Stimulated activated CD4-positive, alpha-beta T cell treated with anti-CD3 and anti-CD28 coated beads, Interleukin-4, amount 100 ng/mL, for 4 hours (primary cell): ENCODE measurements around the gene WDPCP.
"Not testable (repeated sequence)": the region's sequence is repeated elsewhere in the genome, so short reads cannot be mapped to it uniquely, and the experiment has no call there.

Experiments used
- DNase-seq, 2 experiments: peaks; one replicate each; pipeline ENCODE4 v3.0.0-alpha.2; 2020

WDPCP gene

DNA sequence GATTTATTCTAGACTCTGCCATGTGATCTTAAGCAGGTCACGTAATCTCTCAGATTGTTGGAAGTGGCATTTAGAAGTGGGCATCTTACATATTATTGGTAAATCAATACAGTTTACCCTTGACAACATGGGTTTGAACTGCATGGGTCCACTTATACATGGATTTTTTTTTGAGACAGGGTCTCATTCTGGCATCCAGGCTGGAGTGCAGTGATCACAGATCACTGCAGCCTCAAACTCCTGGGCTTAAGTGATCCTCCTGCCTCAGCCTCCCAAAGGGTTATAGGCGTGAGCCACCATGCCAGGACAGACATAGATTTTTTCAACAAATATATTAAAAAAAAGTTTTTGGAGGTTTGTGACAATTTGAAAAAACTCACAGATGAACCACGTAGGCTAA is 393.0 kb downstream of the WDPCP start:
- no peak for DNase-seq

DNA sequence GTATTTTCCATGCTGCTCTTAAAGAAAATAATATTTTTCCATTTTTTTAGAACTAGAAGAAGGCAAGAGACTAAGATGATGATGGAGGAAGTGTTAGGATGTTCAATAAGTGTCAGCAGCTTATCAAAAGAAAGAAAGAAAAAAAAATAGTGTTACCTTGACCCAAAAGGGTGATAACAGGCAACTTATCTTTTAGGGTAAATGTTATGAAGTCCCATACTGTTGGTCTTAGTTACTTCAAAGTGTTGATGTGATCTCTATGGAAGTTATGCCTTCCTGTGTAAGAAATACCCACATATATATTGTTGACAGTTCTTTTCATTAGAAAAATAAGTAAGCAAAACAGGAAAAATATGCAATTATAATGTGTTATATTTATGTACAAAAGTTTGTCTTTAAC is 394.1 kb downstream of the WDPCP start:
- DNase-seq, result no peak

DNA sequence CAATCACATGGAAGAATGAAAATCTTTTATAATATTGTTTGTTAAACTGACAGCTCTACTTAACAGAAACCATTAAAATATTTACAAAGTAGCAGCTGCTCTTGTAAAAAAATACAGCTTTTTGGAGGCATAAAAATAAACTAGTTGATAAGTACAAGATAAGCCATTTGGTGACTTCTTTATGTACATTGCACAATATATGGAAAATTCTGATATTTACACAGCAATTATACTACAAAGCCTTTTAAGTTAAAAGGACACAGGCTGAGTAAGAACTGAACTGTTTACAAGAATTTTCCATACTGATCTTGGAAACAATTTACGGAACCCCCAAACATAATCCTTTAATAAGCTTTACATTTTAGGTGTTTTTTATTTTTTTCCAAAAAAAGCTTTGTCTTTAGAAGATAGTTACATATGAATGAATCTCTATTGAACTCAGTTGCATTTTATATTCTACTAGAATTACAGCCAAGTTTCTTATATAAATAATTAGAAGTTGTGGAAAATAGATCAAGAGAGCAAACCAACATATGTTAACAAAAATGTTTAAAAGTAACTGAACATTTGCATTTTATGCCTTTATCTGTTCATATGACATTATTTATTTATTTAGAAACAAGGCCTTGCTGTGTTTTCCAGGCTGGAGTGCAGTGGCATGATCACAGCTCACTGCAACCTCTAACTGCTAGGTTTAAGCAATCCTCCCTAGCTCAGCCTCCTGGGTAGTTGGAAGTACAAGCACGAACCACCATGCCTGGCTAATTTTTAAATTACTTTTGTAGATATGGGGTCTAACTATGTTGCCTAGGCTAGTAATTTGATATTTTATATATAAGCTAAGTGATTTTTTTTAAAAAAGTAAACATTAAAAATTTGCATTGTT is 395.1 kb downstream of the WDPCP start:
- DNase-seq, result no peak

DNA sequence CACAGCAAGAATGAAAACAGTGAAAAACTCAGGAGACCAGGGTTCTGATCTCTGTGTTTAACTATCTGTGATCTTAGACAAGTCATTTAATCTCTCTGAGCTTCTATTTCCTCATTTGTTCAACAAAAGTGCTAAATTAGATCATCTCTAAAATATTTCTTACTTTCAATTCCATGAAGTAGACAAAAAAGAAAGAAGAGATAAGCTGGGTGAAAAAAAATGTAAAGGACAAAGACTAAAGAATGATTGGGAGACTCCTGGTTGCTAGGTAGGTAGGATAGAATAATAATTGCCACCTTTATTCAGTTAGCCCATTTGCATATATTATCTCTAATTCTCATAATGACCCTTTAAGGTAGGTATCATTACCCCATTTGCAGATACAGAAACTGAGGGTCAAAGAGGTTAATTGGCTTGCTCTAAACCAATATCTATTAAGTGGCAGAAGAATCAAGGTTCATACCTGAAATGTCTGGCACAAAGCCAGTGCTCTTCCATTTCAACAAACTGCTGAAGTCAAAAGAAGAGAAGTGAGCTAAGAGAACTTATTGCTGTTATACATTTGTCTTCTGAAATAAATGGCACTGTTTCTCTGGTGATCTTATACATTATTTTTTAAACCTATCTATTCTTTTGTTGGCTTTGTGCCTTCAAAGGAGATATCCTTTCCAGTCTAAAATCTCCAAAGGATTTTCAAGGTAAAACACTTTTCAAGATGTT is 395.9 kb downstream of the WDPCP start:
- no peak for DNase-seq

GRCh38 chr2:63189026-63189425 is 399.3 kb downstream of the WDPCP start:
- DNase-seq, result no peak

- no peak for DNase-seq
Observed at GRCh38 chr2:63186331-63186730, 401.9 kb downstream of the WDPCP start.

GRCh38 chr2:63163161-63163820 is 425.0 kb downstream of the WDPCP start:
- no peak for DNase-seq

GRCh38 chr2:63159262-63159661 is 429.0 kb downstream of the WDPCP start:
- DNase-seq, result no peak

DNA sequence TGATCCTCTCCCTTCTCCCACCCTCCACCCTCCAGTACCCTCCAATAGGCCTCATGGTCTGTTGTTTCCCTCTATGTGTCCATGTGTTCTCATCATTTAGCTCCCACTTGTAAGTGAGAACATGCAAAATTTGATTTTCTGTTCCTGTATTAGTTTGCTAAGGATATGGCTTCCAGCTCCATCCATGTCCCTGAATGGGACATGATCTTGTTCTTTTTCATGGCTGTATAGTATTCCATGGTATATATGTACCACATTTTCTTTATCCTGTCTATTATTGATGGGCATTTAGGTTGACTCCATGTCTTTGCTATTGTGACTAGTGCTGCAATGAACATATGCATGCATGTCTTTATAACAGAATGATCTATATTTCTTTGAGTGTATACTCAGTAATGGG is 451.6 kb downstream of the WDPCP start:
- not testable (repeated sequence) for DNase-seq

DNA sequence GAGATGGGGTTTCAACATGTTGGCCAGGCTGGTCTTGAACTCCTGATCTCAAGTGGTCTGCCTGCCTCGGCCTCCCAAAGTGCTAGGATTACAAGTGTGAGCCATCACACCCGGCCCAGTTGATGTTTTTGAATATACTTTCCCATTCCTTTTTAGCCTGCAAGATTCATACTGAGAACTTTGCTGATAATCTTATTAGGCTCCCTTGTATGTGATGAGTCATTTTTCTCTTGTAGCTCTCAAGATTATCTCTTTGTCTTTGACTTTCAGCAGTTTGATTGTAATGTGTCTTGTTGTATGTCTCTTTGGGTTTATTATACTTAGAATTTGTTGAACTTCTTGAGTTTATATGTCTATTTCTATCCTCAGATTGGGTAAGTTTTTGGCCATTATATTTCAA is 456.3 kb downstream of the WDPCP start:
- no peak for DNase-seq

DNA sequence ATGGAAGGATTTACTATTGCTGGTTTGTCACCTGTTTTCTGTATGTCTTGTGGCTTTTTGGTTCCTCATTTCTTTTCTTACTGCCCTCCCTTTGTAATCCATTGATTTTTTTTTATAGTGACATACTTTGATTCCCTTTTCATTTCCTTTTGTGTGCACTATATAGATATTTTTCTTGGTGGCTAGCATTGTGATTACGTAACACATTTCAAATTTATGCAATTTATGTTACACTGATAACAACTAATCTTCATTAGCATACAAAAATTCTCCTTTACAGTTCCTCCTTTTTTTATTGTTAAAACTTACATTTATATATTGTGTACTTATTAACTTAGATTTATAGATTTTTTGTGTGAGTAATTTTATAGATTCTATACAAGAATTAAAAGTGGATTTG is 457.1 kb downstream of the WDPCP start:
- DNase-seq, result no peak

- no peak for DNase-seq
Observed at GRCh38 chr2:63127594-63127993, 460.7 kb downstream of the WDPCP start.

DNA sequence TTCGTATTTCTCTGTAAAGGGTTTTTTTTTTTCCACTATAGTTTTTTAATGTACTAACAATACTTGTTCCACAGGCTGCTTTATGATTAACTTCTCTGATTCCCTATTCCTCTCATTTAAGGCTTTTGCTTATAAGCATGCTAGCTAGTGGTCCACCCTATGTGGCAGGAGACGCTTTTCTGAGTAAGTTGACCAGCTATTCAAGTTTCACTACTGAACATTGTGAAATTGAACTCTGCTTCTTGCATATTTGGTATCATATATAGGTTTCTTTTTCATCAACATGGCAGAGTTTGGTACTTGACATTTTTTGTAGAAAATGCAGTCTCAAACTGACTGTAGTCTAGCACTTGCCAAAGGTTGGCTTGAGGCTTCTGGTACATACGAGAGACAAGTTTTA is 463.4 kb downstream of the WDPCP start:
- no peak for DNase-seq

GRCh38 chr2:63124218-63124617 is 464.1 kb downstream of the WDPCP start:
- DNase-seq, result no peak

- DNase-seq, result no peak
Observed at GRCh38 chr2:63122921-63123320, 465.4 kb downstream of the WDPCP start.

DNA sequence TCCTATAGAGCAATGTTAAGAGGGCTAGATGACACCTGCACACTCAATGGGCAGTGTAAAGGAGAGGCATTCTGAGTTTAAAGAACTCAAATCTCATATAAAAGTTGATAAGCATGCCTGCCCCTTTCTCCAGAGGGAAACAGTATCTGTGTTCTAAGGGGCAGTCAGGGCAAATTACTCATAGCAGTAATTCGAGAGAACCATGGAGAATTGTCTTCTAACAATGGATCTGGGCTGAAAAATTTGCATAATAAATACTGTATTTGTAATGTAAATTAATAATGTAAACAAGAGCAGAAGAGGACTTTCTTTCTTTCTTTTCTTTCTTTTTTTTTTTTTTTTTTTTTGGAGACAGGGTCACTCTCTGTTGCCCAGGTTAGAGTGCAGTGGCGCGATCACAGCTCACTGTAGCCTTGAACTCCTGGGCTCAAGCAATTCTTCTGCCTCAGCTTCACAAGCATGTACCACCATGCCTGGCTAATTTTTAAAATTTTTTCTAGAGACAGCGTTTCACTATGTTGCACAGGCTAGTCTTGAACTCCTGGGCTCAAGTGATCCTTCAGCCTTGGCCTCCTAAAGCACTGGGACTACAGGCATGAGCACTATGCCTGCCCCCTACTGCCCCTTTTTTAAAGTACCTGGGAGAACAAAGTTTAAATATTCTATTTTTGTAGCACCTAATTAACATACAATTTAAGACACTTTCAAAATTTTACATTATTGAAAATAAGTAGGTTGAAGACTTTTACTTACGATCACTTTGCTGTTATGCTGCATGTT is 467.0 kb downstream of the WDPCP start:
- no peak for DNase-seq

- DNase-seq, result no peak
Observed at GRCh38 chr2:63118821-63119220, 469.5 kb downstream of the WDPCP start.

GRCh38 chr2:63104482-63104881 is 483.8 kb downstream of the WDPCP start:
- DNase-seq, result no peak

DNA sequence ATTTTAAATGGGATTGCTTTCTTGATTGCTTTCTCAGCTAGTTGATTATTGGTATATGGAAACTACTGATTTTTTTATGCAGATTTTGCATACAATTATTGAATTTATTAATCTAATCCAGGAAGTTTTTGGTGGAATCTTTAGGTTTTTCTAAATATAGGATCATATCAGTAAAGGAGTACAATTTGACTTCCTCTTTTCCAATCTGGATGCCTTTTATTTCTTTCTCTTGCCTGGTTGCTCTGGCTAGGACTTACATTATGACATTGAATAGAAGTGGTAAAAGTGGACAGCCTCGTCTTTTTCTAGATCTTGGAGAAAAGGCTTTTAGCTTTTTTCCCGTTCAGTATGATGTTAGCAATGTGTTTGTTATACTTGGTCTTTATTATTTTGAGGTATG is 486.3 kb downstream of the WDPCP start:
- DNase-seq, result no peak

DNA sequence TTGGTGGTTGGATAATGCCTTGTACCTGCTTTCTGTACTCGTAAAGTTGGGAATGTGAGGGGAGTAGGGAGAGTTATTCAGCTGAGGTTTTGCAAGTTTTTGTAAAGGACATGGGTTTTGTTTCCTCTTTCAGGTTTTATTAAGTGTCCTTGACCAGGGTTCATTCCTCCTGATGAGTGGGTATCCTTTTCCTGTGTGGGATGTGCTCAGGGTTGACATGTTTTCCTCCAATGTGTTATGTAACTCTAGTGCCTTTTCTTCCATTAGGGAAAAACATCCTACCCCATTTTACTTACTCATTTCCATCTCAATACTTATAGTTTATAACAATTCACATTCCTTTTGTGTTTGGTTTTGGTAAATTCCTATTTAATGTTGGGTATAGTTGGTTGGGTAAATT is 489.2 kb downstream of the WDPCP start:
- no peak for DNase-seq

DNA sequence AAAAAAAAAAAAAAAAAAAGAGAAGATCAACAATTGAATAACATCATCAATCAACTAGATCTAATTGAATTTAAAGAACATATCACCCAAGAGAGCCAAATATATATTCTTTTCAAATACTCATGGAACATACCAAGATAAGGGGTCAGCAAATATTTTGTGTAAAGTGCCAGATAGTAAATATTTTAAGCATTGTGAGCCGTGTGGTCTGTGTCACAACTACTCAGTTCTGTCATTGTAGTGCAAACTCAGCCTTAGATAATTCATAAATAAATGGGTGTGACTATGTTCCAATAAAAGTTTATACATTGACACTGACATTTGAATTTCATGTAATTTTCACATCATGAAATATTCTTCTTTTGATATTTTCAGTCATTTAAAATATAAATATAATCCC is 491.8 kb downstream of the WDPCP start:
- DNase-seq, result no peak

DNA sequence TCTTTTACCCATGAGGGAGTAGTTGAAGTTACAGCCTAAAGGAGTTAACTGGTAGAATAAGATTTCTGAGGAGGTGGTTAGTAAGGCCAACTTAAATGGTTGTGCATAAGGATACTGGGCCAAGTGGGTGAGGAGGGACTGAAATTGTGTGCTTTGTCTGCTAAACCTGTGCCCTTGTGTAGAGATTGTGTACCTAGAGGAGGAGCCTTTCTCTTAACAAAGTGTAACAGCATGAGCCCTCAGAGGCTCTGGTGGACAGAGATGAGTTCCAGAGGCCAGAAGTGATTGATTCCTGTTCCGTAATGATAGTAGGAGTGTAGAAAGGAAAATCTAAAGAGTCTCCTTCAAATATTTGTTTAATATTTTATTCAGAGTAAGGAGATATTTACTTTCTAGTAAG is 494.8 kb downstream of the WDPCP start:
- no peak for DNase-seq

DNA sequence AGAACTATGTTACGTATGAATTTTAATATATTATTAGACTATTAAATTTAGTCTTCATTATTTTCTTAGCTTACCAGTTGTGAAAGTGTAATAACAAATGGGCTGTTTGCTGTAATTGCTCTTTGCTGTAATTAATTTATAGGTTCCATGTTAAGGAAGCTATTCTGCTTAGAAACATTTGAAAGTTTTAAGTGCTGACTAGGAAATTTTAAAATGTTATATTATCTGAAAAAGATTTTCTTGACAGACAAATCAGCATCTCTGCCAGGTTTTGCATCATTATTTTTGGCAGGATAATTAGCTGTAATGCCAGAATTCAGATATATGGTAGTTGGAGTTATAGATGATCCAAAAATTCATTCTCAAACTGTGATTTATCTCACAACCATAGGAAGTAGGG is 495.4 kb downstream of the WDPCP start:
- no peak for DNase-seq
